Astrocyte (in vitro differentiated cells and primary cell): ENCODE measurements around the gene ANK3. TPM values are rescaled to one million over a fixed set of nuclear protein-coding genes. Genes with fewer than 3 reads are reported as not detected.

Source experiments
- DNase-seq: peaks from one replicate; pipeline ENCODE4 v3.0.0-alpha.2; 2010; ENCODE audit warnings: low read depth
- FAIRE-seq: peaks from 2 replicates; lab custom pipeline; 2011; peaks lifted over from hg19 to GRCh38; lab: Jason Lieb, UNC
- H2AFZ ChIP-seq: 2 replicates; pipeline ENCODE4 v1.6.0; 2012; ENCODE audit warnings: low read depth, low read length, inconsistent platforms
- H3K27ac ChIP-seq: 2 replicates; pipeline ENCODE4 v1.5.1; 2011; ENCODE audit warnings: low read depth, low read length, inconsistent platforms
- H3K27me3 ChIP-seq: 2 replicates; pipeline ENCODE4 v1.6.0; 2011; ENCODE audit warnings: low read length, inconsistent platforms; ENCODE audit not compliant: insufficient read depth
- H3K36me3 ChIP-seq: 2 replicates; pipeline ENCODE4 v1.5.1; 2011; ENCODE audit warnings: low read length, inconsistent platforms; ENCODE audit not compliant: insufficient read depth
- H3K4me1 ChIP-seq: 2 replicates; pipeline ENCODE4 v1.5.1; 2011; ENCODE audit warnings: low read length, inconsistent platforms; ENCODE audit not compliant: insufficient read depth
- H3K4me2 ChIP-seq: 2 replicates; pipeline ENCODE4 v1.6.0; 2012; ENCODE audit warnings: low read length, inconsistent platforms
- H3K4me3 ChIP-seq: 2 replicates; pipeline ENCODE4 v1.5.1; 2011; ENCODE audit warnings: low read depth, mild to moderate bottlenecking, low read length, inconsistent platforms; ENCODE audit not compliant: insufficient read depth
- H3K79me2 ChIP-seq: 2 replicates; pipeline ENCODE4 v1.6.0; 2012; ENCODE audit warnings: mild to moderate bottlenecking, low read length, inconsistent platforms; ENCODE audit not compliant: insufficient read depth
- H3K9ac ChIP-seq: 2 replicates; pipeline ENCODE4 v1.6.0; 2012; ENCODE audit warnings: mild to moderate bottlenecking, low read length, inconsistent platforms
- H3K9me3 ChIP-seq: 2 replicates; pipeline ENCODE4 v1.5.1; 2012; ENCODE audit warnings: low read depth, mild to moderate bottlenecking, low read length, inconsistent platforms; ENCODE audit not compliant: insufficient read depth
- H4K20me1 ChIP-seq: 2 replicates; pipeline ENCODE4 v1.6.0; 2012; ENCODE audit warnings: low read length, inconsistent platforms; ENCODE audit not compliant: insufficient read depth
- H3K27ac Mint-ChIP-seq: one replicate; pipeline ENCODE4 v1.8.0; 2021; ENCODE audit warnings: mild to moderate bottlenecking, mixed read lengths; ENCODE audit not compliant: unreplicated experiment
- H3K27me3 Mint-ChIP-seq: one replicate; pipeline ENCODE4 v1.8.0; 2021; ENCODE audit warnings: low read depth, mixed read lengths; ENCODE audit not compliant: unreplicated experiment
- H3K36me3 Mint-ChIP-seq: one replicate; pipeline ENCODE4 v1.8.0; 2021; ENCODE audit warnings: low read depth, mixed read lengths; ENCODE audit not compliant: unreplicated experiment
- H3K4me1 Mint-ChIP-seq: one replicate; pipeline ENCODE4 v1.8.0; 2021; ENCODE audit warnings: low read depth, mixed read lengths; ENCODE audit not compliant: unreplicated experiment
- H3K4me3 Mint-ChIP-seq: one replicate; pipeline ENCODE4 v1.8.0; 2021; ENCODE audit warnings: mild to moderate bottlenecking, moderate library complexity, mixed read lengths; ENCODE audit not compliant: unreplicated experiment
- H3K9me3 Mint-ChIP-seq: one replicate; pipeline ENCODE4 v1.8.0; 2021; ENCODE audit warnings: mild to moderate bottlenecking, mixed read lengths; ENCODE audit not compliant: unreplicated experiment
- EZH2 ChIP-seq: IDR thresholded peaks from 2 replicates; pipeline ENCODE4 v1.6.1; 2012; ENCODE audit warnings: mild to moderate bottlenecking, low read length, inconsistent platforms; ENCODE audit not compliant: insufficient read depth
- total RNA-seq: library from RNA; stranded (reverse); gene quantifications from 2 replicates; pipeline ENCODE4 v1.2.1, GENCODE V29; 2021
- TF ChIP-seq, protein P1 (sequence below): IDR thresholded peaks from 2 replicates; pipeline ENCODE4 v1.5.1; 2011; ENCODE audit warnings: low read depth, mild to moderate bottlenecking, inconsistent platforms, low read length, moderate library complexity; ENCODE audit not compliant: insufficient read depth

ANK3 gene
- total RNA-seq, 1 donor from 2014 or later, result 21.1 TPM

DNA sequence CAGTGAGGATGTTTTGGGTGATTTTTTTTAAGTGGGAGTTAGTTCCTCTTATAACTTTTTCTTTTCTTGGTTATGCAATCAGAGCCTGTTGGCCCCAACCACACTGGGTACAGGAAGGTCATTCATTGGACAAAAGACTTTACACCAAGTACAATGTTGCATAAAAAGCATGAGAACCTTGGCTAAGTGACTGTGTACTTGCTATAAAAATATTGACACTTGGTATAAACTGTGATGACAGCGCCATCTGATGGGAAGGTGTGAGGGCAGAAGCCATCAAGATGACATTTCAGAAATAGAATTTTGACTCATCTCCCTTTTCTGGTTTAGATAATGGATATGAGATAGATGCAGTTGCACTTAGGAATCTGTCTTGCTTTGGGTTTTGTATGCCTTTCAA lies 357.0 kb downstream of the ANK3 start:
- FAIRE-seq, result peak; percentile 84
- H2AFZ ChIP-seq, result no peak overlapping the region
- no peaks in the 10 kb centered on the region for H3K27me3 Mint-ChIP-seq
- H3K27ac Mint-ChIP-seq, result no peak overlapping the region
- H4K20me1 ChIP-seq, result no peaks in the 10 kb centered on the region
- peak; percentile 25 for DNase-seq
- no peak overlapping the region for H3K9ac ChIP-seq
- no peaks in the 10 kb centered on the region for H3K36me3 Mint-ChIP-seq
- no peak overlapping the region for H3K4me3 Mint-ChIP-seq
- no peaks in the 10 kb centered on the region for H3K9me3 ChIP-seq
- H3K27ac ChIP-seq, result no peak overlapping the region
- no peak overlapping the region for H3K4me3 ChIP-seq
- no peak for TF ChIP-seq EZH2
- TF ChIP-seq, protein P1, sequence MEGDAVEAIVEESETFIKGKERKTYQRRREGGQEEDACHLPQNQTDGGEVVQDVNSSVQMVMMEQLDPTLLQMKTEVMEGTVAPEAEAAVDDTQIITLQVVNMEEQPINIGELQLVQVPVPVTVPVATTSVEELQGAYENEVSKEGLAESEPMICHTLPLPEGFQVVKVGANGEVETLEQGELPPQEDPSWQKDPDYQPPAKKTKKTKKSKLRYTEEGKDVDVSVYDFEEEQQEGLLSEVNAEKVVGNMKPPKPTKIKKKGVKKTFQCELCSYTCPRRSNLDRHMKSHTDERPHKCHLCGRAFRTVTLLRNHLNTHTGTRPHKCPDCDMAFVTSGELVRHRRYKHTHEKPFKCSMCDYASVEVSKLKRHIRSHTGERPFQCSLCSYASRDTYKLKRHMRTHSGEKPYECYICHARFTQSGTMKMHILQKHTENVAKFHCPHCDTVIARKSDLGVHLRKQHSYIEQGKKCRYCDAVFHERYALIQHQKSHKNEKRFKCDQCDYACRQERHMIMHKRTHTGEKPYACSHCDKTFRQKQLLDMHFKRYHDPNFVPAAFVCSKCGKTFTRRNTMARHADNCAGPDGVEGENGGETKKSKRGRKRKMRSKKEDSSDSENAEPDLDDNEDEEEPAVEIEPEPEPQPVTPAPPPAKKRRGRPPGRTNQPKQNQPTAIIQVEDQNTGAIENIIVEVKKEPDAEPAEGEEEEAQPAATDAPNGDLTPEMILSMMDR, result peak; percentile 45
- H3K4me1 Mint-ChIP-seq, result no peaks in the 10 kb centered on the region
- no peaks in the 10 kb centered on the region for H3K9me3 Mint-ChIP-seq
- no peaks in the 10 kb centered on the region for H3K36me3 ChIP-seq
- H3K27me3 ChIP-seq, result no peaks in the 10 kb centered on the region
- H3K4me2 ChIP-seq, result no peak overlapping the region
- no peaks in the 10 kb centered on the region for H3K79me2 ChIP-seq
- no peaks in the 10 kb centered on the region for H3K4me1 ChIP-seq

DNA sequence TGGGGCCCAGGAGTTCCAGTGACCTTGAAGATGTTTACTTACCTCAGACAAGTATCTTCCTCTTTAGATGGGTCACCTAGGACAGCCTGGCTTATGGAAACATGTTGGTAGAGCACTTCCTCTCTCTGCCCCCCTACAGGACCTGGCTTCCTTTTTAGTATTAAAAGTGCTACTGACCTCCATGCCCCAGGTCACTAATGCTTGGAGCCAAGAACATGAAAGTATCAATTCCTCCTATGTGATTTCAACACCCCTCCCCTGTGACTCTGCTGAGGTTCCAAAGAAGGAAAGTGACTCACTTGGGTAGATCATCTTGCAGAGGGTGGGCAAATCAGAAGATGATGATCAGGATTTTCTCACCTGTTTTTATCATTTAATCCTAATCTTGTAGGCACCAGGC lies 358.0 kb downstream of the ANK3 start:
- no peak for TF ChIP-seq EZH2
- TF ChIP-seq, protein P1, result no peak
- Mint-ChIP-seq H3K36me3 (no peaks in the 10 kb centered on the region), H3K27ac (no peak overlapping the region), H3K4me3 (no peak overlapping the region), H3K27me3 (no peaks in the 10 kb centered on the region), H3K9me3 (no peaks in the 10 kb centered on the region), H3K4me1 (no peaks in the 10 kb centered on the region)
- H3K4me1 ChIP-seq, result no peaks in the 10 kb centered on the region
- H4K20me1 ChIP-seq, result no peaks in the 10 kb centered on the region
- no peak for FAIRE-seq
- H3K27me3 ChIP-seq, result no peaks in the 10 kb centered on the region
- H3K4me3 ChIP-seq, result no peak overlapping the region
- no peak overlapping the region for H3K9ac ChIP-seq
- no peak overlapping the region for H3K27ac ChIP-seq
- H3K36me3 ChIP-seq, result no peaks in the 10 kb centered on the region
- no peak overlapping the region for H2AFZ ChIP-seq
- H3K4me2 ChIP-seq, result no peak overlapping the region
- no peak for DNase-seq
- no peaks in the 10 kb centered on the region for H3K9me3 ChIP-seq
- H3K79me2 ChIP-seq, result no peaks in the 10 kb centered on the region

DNA sequence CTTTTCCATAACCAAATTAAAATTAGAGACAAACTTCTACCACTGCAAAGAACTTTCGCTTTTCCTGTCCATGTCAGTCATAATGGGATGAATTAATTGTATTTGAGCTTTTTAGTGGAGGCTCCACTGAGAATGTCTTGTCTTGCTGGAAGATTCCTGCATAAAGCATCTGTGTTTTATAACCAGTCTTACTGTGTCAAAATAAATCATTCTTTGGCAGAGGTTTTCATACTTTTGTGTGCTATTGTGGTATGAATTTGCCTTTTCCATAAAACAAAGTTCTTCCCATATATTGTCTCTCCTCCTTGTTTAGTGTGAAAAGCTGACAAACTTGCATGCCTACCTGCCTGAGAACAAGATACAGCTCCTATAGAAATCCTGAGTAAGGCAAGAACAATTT lies 358.5 kb downstream of the ANK3 start:
- no peaks in the 10 kb centered on the region for H3K4me1 ChIP-seq
- Mint-ChIP-seq H3K36me3 (no peaks in the 10 kb centered on the region), H3K4me3 (no peak overlapping the region), H3K9me3 (no peaks in the 10 kb centered on the region), H3K4me1 (no peaks in the 10 kb centered on the region), H3K27me3 (no peaks in the 10 kb centered on the region), H3K27ac (no peak overlapping the region)
- no peak overlapping the region for H3K27ac ChIP-seq
- no peaks in the 10 kb centered on the region for H3K9me3 ChIP-seq
- no peaks in the 10 kb centered on the region for H3K27me3 ChIP-seq
- TF ChIP-seq, protein P1, result no peak
- TF ChIP-seq EZH2, result no peak
- no peak for FAIRE-seq
- H2AFZ ChIP-seq, result no peak overlapping the region
- no peaks in the 10 kb centered on the region for H4K20me1 ChIP-seq
- H3K36me3 ChIP-seq, result no peaks in the 10 kb centered on the region
- no peaks in the 10 kb centered on the region for H3K79me2 ChIP-seq
- H3K4me2 ChIP-seq, result no peak overlapping the region
- no peak for DNase-seq
- H3K4me3 ChIP-seq, result no peak overlapping the region
- no peak overlapping the region for H3K9ac ChIP-seq
